ENCODE results near the gene CHRNE.
A peak's percentile ranks its signal among the peaks of the same experiment; 100 is the strongest.

CHRNE gene

DNA sequence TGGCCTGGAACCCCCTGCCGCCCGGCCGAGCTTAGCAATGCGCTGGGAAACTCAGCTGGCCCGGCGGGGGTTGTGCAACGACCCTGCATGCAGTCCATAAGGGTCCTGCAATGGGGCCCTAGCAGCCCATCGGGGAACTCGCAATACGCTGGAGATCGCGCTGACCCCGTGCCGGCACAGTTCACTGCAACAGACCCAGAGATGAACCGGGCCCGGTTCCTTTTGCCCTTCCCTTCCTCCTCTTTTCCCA, 36.6 kb upstream of the CHRNE start:
- TF ChIP-seq, protein P1, sequence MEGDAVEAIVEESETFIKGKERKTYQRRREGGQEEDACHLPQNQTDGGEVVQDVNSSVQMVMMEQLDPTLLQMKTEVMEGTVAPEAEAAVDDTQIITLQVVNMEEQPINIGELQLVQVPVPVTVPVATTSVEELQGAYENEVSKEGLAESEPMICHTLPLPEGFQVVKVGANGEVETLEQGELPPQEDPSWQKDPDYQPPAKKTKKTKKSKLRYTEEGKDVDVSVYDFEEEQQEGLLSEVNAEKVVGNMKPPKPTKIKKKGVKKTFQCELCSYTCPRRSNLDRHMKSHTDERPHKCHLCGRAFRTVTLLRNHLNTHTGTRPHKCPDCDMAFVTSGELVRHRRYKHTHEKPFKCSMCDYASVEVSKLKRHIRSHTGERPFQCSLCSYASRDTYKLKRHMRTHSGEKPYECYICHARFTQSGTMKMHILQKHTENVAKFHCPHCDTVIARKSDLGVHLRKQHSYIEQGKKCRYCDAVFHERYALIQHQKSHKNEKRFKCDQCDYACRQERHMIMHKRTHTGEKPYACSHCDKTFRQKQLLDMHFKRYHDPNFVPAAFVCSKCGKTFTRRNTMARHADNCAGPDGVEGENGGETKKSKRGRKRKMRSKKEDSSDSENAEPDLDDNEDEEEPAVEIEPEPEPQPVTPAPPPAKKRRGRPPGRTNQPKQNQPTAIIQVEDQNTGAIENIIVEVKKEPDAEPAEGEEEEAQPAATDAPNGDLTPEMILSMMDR (IDR thresholded peaks at IDR 0.05; ENCODE audit: low read depth, low read length) = no peak
- H3K4me3 ChIP-seq (replicated peaks in 1 of 2; ENCODE audit: low read depth in 2 of 2, low read length in 2 of 2) = peak overlapping the region; percentile 87 to 97
- DNase-seq (ENCODE audit: low read depth in 2 of 2) = no peak

DNA sequence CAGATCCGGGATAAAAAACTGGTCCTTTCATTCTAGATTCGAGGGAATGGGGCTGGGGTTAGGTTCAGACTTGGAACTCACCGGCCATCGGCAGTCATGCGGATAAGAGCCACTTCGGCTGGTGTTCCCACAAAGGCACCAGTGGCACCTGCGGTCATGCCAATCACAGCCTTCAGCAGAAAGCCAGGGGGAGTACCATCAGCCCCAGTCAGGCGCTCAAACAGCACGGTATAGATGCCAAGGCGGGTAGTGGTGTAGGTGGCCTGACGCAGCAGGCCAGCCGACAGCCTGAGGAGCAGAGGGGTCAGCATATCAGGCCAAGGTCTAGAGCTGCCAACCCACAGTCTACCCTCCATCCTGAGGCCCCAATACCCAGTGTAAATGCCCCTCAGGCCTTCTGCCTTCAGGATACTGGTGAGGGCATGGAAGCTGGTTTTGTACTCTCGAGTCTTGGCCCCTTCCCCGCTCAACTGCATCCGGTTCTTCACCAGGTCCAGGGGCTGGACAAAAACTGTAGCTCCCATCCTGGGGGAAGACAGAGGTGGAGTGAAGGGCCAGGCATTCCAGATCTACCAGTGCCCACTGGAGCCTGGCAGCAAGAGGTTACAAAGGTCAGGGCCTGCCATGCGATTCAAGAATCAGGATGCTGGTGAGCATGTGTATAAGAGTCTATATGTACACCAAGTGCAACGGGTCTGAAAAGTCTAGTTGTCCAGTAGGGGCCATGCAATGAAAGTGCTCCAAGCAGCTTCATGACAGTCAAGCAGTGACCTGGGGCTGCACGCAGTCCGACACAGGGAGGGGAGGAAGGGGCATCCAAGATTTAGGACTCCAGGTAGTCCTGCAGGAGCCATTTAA, 36.0 kb upstream of the CHRNE start:
- DNase-seq (ENCODE audit: low read depth in 2 of 2) = peak in 1 of 2 donors; percentile 30
- TF ChIP-seq, protein P1 (IDR thresholded peaks at IDR 0.05; ENCODE audit: low read depth, low read length) = no peak

DNA sequence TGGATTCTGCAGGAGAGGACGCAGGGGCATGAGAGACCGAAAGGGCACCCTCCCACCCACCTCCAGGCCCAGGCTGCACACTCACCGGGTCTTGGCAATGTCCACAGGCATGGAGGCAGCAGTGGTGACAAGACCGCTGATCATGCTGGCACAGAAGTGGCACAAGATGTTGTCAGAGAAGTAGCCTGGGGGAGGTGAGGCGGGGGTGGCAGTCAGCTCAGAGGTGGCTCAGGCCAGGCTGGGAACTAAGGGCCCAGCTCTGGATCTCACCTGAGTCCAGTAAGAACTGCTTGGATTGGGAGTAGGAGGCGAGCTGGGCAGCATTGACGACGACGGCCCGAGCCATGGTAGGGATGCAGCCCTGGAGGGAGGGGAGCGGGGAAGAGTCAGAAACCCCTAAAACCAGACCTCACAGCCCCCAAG, 35.2 kb upstream of the CHRNE start:
- H3K4me3 ChIP-seq (replicated peaks in 1 of 2; ENCODE audit: low read depth in 2 of 2, low read length in 2 of 2) = no peak overlapping the region
- TF ChIP-seq, protein P1 (IDR thresholded peaks at IDR 0.05; ENCODE audit: low read depth, low read length) = no peak
- DNase-seq (ENCODE audit: low read depth in 2 of 2) = no peak

More for the DNA sequence above, 36.0 kb upstream of the CHRNE start:
- peak overlapping the region; percentile 87 to 97 for H3K4me3 ChIP-seq (replicated peaks in 1 of 2; ENCODE audit: low read depth in 2 of 2, low read length in 2 of 2)

DNA sequence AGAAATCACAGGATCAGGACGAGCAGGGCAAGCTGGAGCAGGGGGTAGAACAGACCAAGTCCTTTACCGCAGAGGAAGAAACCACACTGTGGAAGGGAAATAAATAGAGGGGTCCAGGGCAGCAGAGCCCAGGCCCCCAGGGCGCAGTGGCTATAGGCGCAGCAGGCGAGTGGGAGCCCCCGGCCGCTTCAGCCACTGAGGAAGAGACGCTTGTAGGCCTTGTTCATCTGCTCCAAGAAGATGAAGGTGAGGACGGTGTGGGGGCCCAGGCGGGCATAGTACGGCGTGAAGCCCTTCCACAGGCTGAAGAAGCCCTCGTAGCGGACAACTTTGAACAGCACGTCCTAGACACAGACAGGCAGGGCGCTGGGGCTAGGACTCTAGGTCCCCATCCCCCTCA, 34.7 kb upstream of the CHRNE start:
- no peak for DNase-seq (ENCODE audit: low read depth in 2 of 2)
- no peak overlapping the region for H3K4me3 ChIP-seq (replicated peaks in 1 of 2; ENCODE audit: low read depth in 2 of 2, low read length in 2 of 2)
- TF ChIP-seq, protein P1 (IDR thresholded peaks at IDR 0.05; ENCODE audit: low read depth, low read length) = no peak

- TF ChIP-seq, protein P1 (IDR thresholded peaks at IDR 0.05; ENCODE audit: low read depth, low read length) = no peak
- DNase-seq (ENCODE audit: low read depth in 2 of 2) = no peak
- H3K4me3 ChIP-seq (replicated peaks in 1 of 2; ENCODE audit: low read depth in 2 of 2, low read length in 2 of 2) = no peak overlapping the region
Measured at GRCh38 chr17:4936436-4936835, 33.5 kb upstream of the CHRNE start.

DNA sequence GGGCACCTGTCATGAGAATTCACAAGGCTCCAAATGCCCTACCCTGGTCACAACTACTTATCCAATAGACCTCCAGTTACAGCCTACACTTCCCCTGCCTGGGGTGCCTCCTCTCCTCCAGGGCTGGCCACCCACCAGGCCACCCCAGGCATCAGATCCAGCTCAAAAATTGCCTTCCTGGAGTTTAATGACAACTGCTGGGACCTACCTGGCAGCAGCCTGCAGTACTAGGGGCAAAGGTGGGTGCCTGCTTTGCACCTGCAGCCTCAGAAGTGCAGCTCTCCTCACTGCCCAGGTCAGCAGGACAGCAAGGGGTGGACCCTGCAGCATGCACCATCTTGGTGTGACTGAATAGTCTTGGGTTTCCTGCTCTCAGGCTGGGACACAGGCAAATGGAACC, 32.8 kb upstream of the CHRNE start:
- H3K4me3 ChIP-seq (replicated peaks in 1 of 2; ENCODE audit: low read depth in 2 of 2, low read length in 2 of 2) = no peak overlapping the region
- DNase-seq (ENCODE audit: low read depth in 2 of 2) = no peak
- TF ChIP-seq, protein P1 (IDR thresholded peaks at IDR 0.05; ENCODE audit: low read depth, low read length) = no peak

All from cardiac fibroblast (primary cell).